HepG2 (cell line): ENCODE measurements around the gene GRPEL2. TPM values are rescaled to one million over a fixed set of nuclear protein-coding genes. Genes with fewer than 3 reads are reported as not detected.

Experiments
- ATAC-seq: fragments of 200-7000 bp; cut with Tn5 transposase; 3 replicates; pipeline ENCODE4 v1.9.1; 2020; ENCODE audit warnings: mild to moderate bottlenecking, moderate library complexity
- BruUV-seq: library from RNA; stranded (reverse); fragments of 400-500 nt; replicated peaks from 2 replicates; lab custom pipeline; 2021; lab: Mats Ljungman, UMichigan
- CTCF ChIA-PET: fragments of 300-600 bp; formaldehyde crosslinking; extraction: SDS; loops from one replicate; lab custom pipeline; 2021; ENCODE audit warnings: low total read pairs, inconsistent platforms, low intra/inter-chr PET ratio; lab: Yijun Ruan, JAX
- POLR2A ChIA-PET: fragments of 350-600 bp; sonication (Branson Sonifier 250); formaldehyde crosslinking; loops from one replicate; lab custom pipeline; 2020; ENCODE audit warnings: antibody characterized with exemption, inconsistent platforms; lab: Yijun Ruan, JAX
- DNase-seq: peaks from one replicate; pipeline ENCODE4 v3.0.0-alpha.2; 2015; ENCODE audit warnings: low spot score
- FAIRE-seq: peaks from 3 replicates; lab custom pipeline; 2011; peaks lifted over from hg19 to GRCh38; lab: Jason Lieb, UNC
- H2AFZ ChIP-seq: one replicate; pipeline ENCODE4 v1.6.1; 2011; ENCODE audit warnings: low read length, inconsistent platforms
- H3K27ac ChIP-seq: fragments of 300-600 bp; 3 replicates; pipeline ENCODE4 v1.8.0; 2011; ENCODE audit warnings: mixed run types, mild to moderate bottlenecking, mixed read lengths, low read length, inconsistent platforms; ENCODE audit not compliant: insufficient read depth; ENCODE audit errors: extremely low read length
- H3K27me3 ChIP-seq, 2 experiments: fragments of 200-600 bp in 1 of 2; 2 replicates in 1 of 2; 3 replicates in 1 of 2; pipeline versions ENCODE4 v1.6.0 to v1.8.0; 2011; ENCODE audit warnings: low read length in 2 of 2, mild to moderate bottlenecking in 2 of 2, moderate library complexity in 2 of 2, inconsistent platforms in 1 of 2; ENCODE audit not compliant: insufficient read depth in 2 of 2, control insufficient read depth in 1 of 2
- H3K36me3 ChIP-seq, 2 experiments: fragments of 200-600 bp in 1 of 2; replicated peaks in 1 of 2; 2 replicates in 1 of 2; 3 replicates in 1 of 2; pipeline versions ENCODE4 v1.5.1 to v1.8.0; 2011; ENCODE audit warnings: low read length in 2 of 2, inconsistent platforms in 1 of 2; ENCODE audit not compliant: insufficient read depth in 2 of 2, control insufficient read depth in 1 of 2
- H3K4me1 ChIP-seq: 2 replicates; pipeline ENCODE4 v1.5.1; 2012; ENCODE audit warnings: low read length, inconsistent platforms; ENCODE audit not compliant: insufficient read depth
- H3K4me2 ChIP-seq: 2 replicates; pipeline ENCODE4 v1.6.0; 2011; ENCODE audit warnings: low read depth, low read length, inconsistent platforms
- H3K4me3 ChIP-seq, 3 experiments: fragments of 200-600 bp in 1 of 3; sonication (generic), shearing (Covaris generic) in 1 of 3; replicated peaks in 1 of 3; 2 replicates each; pipeline ENCODE4 v1.5.1; 2011 to 2016; ENCODE audit warnings: low read length in 3 of 3, inconsistent platforms in 2 of 3, low read depth in 2 of 3, mild to moderate bottlenecking in 2 of 3, control low read depth in 1 of 3, mixed read lengths in 1 of 3; ENCODE audit not compliant: insufficient read depth in 1 of 3
- H3K79me2 ChIP-seq: one replicate; pipeline ENCODE4 v1.6.1; 2011; ENCODE audit warnings: low read length, inconsistent platforms; ENCODE audit not compliant: insufficient read depth
- H3K9ac ChIP-seq: 2 replicates; pipeline ENCODE4 v1.6.0; 2011; ENCODE audit warnings: mild to moderate bottlenecking, low read depth, low read length, inconsistent platforms; ENCODE audit not compliant: insufficient read depth
- H3K9me3 ChIP-seq: 2 replicates; pipeline ENCODE4 v1.5.1; 2012; ENCODE audit warnings: mild to moderate bottlenecking, low read length
- H4K20me1 ChIP-seq: 2 replicates; pipeline ENCODE4 v1.6.0; 2011; ENCODE audit warnings: inconsistent platforms, mild to moderate bottlenecking, low read length, moderate library complexity; ENCODE audit not compliant: insufficient read depth
- AKAP8 ChIP-seq: sonication (generic); formaldehyde crosslinking; IDR thresholded peaks from 2 replicates; pipeline ENCODE4 v1.5.1; 2020; ENCODE audit warnings: mild to moderate bottlenecking, missing genetic modification reagents
- FOXC1 ChIP-seq: sonication (generic); formaldehyde crosslinking; IDR thresholded peaks from 2 replicates; pipeline ENCODE4 v1.8.0; 2022; ENCODE audit warnings: mild to moderate bottlenecking, missing genetic modification reagents, borderline replicate concordance
- HMG20A ChIP-seq: IDR thresholded peaks from 2 replicates; pipeline ENCODE4 v1.6.1; 2016; ENCODE audit warnings: borderline replicate concordance
- HOXD1 ChIP-seq: sonication (generic); formaldehyde crosslinking; IDR thresholded peaks from 2 replicates; pipeline ENCODE4 v1.5.0; 2020; ENCODE audit warnings: missing genetic modification reagents
- IRF2 ChIP-seq: IDR thresholded peaks from 2 replicates; pipeline ENCODE4 v1.6.1; 2018; ENCODE audit warnings: missing genetic modification reagents, missing compliant biosample characterization
- JDP2 ChIP-seq: sonication (generic); formaldehyde crosslinking; IDR thresholded peaks from 2 replicates; pipeline ENCODE4 v1.8.1; 2022; ENCODE audit warnings: missing genetic modification reagents, borderline replicate concordance
- MTA1 ChIP-seq: sonication (generic); formaldehyde crosslinking; IDR thresholded peaks from 2 replicates; pipeline ENCODE4 v1.4.0; 2020; ENCODE audit warnings: missing genetic modification reagents, mild to moderate bottlenecking, borderline replicate concordance
- NFYC ChIP-seq: IDR thresholded peaks from 2 replicates; pipeline ENCODE4 v1.6.1; 2016; ENCODE audit warnings: missing genetic modification reagents, missing compliant biosample characterization
- SRY ChIP-seq: sonication (generic); formaldehyde crosslinking; IDR thresholded peaks from 2 replicates; pipeline ENCODE4 v1.8.0; 2022; ENCODE audit warnings: mild to moderate bottlenecking, missing genetic modification reagents
- STAT5B ChIP-seq: sonication (generic); formaldehyde crosslinking; IDR thresholded peaks from 2 replicates; pipeline ENCODE4 v1.4.0; 2020; ENCODE audit warnings: missing genetic modification reagents
- TAF15 ChIP-seq: fragments of 200-400 bp; formaldehyde crosslinking; IDR thresholded peaks from one replicate; pipeline ENCODE4 v1.6.1; 2018; ENCODE audit warnings: mild to moderate bottlenecking, low read depth, low read length; ENCODE audit not compliant: poor library complexity, severe bottlenecking
- WIZ ChIP-seq: sonication (generic); formaldehyde crosslinking; IDR thresholded peaks from 2 replicates; pipeline ENCODE4 v1.5.1; 2020; ENCODE audit warnings: mild to moderate bottlenecking, missing genetic modification reagents
- ZKSCAN5 ChIP-seq: sonication (generic); formaldehyde crosslinking; IDR thresholded peaks from 2 replicates; pipeline ENCODE4 v1.5.1; 2020; ENCODE audit warnings: mild to moderate bottlenecking, missing genetic modification reagents
- ZNF138 ChIP-seq: sonication (generic); formaldehyde crosslinking; IDR thresholded peaks from 2 replicates; pipeline ENCODE4 v1.5.0; 2020; ENCODE audit warnings: mild to moderate bottlenecking, low read depth, missing genetic modification reagents
- ZNF24 ChIP-seq: fragments of 450-650 bp; IDR thresholded peaks from 2 replicates; pipeline ENCODE4 v1.6.1; 2017; ENCODE audit warnings: antibody characterized with exemption, mild to moderate bottlenecking
- ZNF546 ChIP-seq: sonication (generic); formaldehyde crosslinking; conservative IDR thresholded peaks from 2 replicates; pipeline ENCODE4 v1.8.1; 2023; ENCODE audit warnings: mild to moderate bottlenecking, missing genetic modification reagents
- ZNF556 ChIP-seq: sonication (generic); formaldehyde crosslinking; IDR thresholded peaks from 2 replicates; pipeline ENCODE4 v1.4.0; 2020; ENCODE audit warnings: mild to moderate bottlenecking, missing genetic modification reagents, borderline replicate concordance
- ZNF747 ChIP-seq: sonication (generic); formaldehyde crosslinking; IDR thresholded peaks from 2 replicates; pipeline ENCODE4 v1.8.1; 2023; ENCODE audit warnings: missing genetic modification reagents, mild to moderate bottlenecking, borderline replicate concordance
- ZSCAN29 ChIP-seq: sonication (generic); formaldehyde crosslinking; conservative IDR thresholded peaks from 2 replicates; pipeline ENCODE4 v1.4.0; 2020; ENCODE audit warnings: mild to moderate bottlenecking, missing genetic modification reagents
- WGBS: methylation state at CpG from one replicate; pipeline ENCODE4 v1.1.6; 2017; ENCODE audit warnings: low lambda C conversion rate; 5-methylcytosine and 5-hydroxymethylcytosine counted together
- in situ Hi-C: cut with HindIII; loops from 2 replicates; pipeline ENCODE4 v1.10.0; 2017; ENCODE audit warnings: low pct_unique_long_range_greater_than_20kb; ENCODE audit not compliant: extremely low pct_ligation_motif_present
- intact Hi-C: fragments of 100-400 bp; cut with micrococcal nuclease; formaldehyde crosslinking; loops from one replicate; pipeline ENCODE4 v1.10.0; 2022; ENCODE audit not compliant: unreplicated experiment
- polyA plus RNA-seq, 8 experiments: library from polyadenylated mRNA; depleted of rRNA in 3 of 8; stranded (reverse) in 7 of 8; unstranded in 1 of 8; fragments of >200 nt; fragmentation: Illumina TruSeq in 4 of 8; extraction: Trizol in 4 of 8; gene quantifications; 2 replicates each; pipeline versions ENCODE4 v1.2.1 to v1.2.3, GENCODE V29; 2011 to 2016; ENCODE audit warnings: low read depth in 4 of 8, missing spikeins in 1 of 8, mixed read lengths in 1 of 8; ENCODE audit not compliant: insufficient read depth in 1 of 8
- total RNA-seq, 5 experiments: library from RNA; depleted of rRNA; stranded (reverse); fragments of >200 nt; fragmentation: Illumina TruSeq; extraction: Trizol; gene quantifications; 2 replicates each; pipeline ENCODE4 v1.2.3, GENCODE V29; 2016; ENCODE audit warnings: low read depth in 1 of 5
- TF ChIP-seq, protein P1 (sequence below): sonication (generic); formaldehyde crosslinking; IDR thresholded peaks from 2 replicates; pipeline ENCODE4 v1.4.0; 2020; ENCODE audit warnings: missing genetic modification reagents
- TF ChIP-seq, protein P2 (sequence below): sonication (generic); formaldehyde crosslinking; IDR thresholded peaks from 2 replicates; pipeline ENCODE4 v1.4.0; 2020; ENCODE audit warnings: missing genetic modification reagents
- TF ChIP-seq, protein P3 (sequence below), 2 experiments: fragments of 450-650 bp in 1 of 2; sonication (generic) in 1 of 2; formaldehyde crosslinking; IDR thresholded peaks; 2 replicates each; pipeline versions ENCODE4 v1.5.0 to v1.8.0; 2020 to 2022; ENCODE audit warnings: mild to moderate bottlenecking in 1 of 2, missing genetic modification reagents in 1 of 2
- TF ChIP-seq, protein P4 (sequence below): sonication (generic); formaldehyde crosslinking; IDR thresholded peaks from 2 replicates; pipeline ENCODE4 v1.5.0; 2020; ENCODE audit warnings: missing genetic modification reagents

The GRPEL2 gene
- total and polyA plus RNA-seq, 2 of the 13 experiments (the other 11 are each of a cell fraction or from before 2014, with no cell fraction given): 13.1 to 16.6 TPM

DNA sequence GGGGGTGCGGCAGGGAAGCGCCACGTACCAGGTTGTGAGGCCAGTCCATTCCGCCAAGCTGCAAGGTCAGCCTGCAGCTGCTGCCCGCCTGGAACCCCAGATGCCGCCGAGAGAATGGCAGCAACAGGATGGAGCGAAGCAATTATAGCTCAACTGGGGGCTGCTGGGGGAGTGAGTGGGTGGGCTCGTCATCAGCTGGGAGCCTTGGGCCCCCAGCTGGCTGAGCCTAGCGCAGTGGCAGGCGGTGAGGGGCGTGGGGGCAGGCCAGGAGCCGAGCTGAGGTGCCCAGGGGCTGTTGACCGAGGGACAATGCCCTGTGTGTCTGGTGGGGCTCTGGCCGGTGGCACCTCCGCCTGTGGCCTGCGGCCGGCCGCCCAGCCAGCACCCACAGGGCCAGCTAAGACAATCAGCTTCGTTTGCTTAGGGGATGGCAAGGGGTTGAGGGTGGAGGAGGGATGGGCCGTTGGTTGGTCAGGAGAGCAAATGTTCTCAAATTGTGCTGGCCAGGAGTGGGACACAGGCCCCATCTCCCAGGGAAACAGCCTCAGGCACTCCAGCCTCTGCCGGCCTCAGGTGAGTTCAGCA lies 34.0 kb downstream of the GRPEL2 start, which contains the start of gene IL17B:
IL17B (minus strand) TSS at position 116 of the 585 bp plus-strand sequence; CDS start at position 49, 67 bp downstream.
- no peaks in the 10 kb centered on the region for H3K36me3 ChIP-seq
- H3K27me3 ChIP-seq: peaks cover 0 to 3% of the 10 kb centered on the region in 2 experiments; a peak in 1 of 5 replicates
- in situ Hi-C loops (no loop called here), intact Hi-C loops (no loop called here)
- H4K20me1 ChIP-seq: no peaks in the 10 kb centered on the region
- peak within 1 kb of the TSS in 2 of 3 experiments; percentile 24 to 49; a peak in 5 of 6 replicates for H3K4me3 ChIP-seq
- FAIRE-seq (no peak), DNase-seq (no peak), ATAC-seq (peak; percentile 14)
- peaks cover 57% of the 10 kb centered on the region for H3K4me1 ChIP-seq
- H2AFZ ChIP-seq: no peak within 1 kb of the TSS
- peak within 1 kb of the TSS; percentile 5 for H3K27ac ChIP-seq
- BruUV-seq: no TSS peak
- 47% methylated on average over 12 of the region's 22 CpGs for WGBS
- ChIA-PET POLR2A (interaction anchor here (1.1 to 2.0 kb wide), 3 partner anchors 12 to 59 kb away, joined by 3 to 7 read pairs (median 5); partner anchors contain the start of gene GRPEL2), CTCF (no interaction called here)
- H3K4me2 ChIP-seq: peak within 1 kb of the TSS; percentile 63
- no peaks in the 10 kb centered on the region for H3K79me2 ChIP-seq
- peak within 1 kb of the TSS; percentile 25 for H3K9ac ChIP-seq
- no peaks in the 10 kb centered on the region for H3K9me3 ChIP-seq
- TF ChIP-seq STAT5B (CRISPR knock-in tag) (no peak), ZNF556 (CRISPR knock-in tag) (0 out of 2 replicates have a peak, but pooled peaks have one; percentile 25), JDP2 (CRISPR knock-in tag) (no peak), ZSCAN29 (no peak), MTA1 (peak; percentile 47; the same call in 1 of the 2 replicates), AKAP8 (no peak), FOXC1 (no peak), ZKSCAN5 (no peak), ZNF546 (CRISPR knock-in tag) (no peak), WIZ (CRISPR knock-in tag) (no peak), SRY (CRISPR knock-in tag) (no peak), ZNF24 (no peak), TAF15 (no peak), HMG20A (no peak), IRF2 (CRISPR knock-in tag) (no peak), ZNF138 (CRISPR knock-in tag) (no peak), ZNF747 (CRISPR knock-in tag) (no peak), HOXD1 (no peak), NFYC (no peak)
- TF ChIP-seq, protein P1, sequence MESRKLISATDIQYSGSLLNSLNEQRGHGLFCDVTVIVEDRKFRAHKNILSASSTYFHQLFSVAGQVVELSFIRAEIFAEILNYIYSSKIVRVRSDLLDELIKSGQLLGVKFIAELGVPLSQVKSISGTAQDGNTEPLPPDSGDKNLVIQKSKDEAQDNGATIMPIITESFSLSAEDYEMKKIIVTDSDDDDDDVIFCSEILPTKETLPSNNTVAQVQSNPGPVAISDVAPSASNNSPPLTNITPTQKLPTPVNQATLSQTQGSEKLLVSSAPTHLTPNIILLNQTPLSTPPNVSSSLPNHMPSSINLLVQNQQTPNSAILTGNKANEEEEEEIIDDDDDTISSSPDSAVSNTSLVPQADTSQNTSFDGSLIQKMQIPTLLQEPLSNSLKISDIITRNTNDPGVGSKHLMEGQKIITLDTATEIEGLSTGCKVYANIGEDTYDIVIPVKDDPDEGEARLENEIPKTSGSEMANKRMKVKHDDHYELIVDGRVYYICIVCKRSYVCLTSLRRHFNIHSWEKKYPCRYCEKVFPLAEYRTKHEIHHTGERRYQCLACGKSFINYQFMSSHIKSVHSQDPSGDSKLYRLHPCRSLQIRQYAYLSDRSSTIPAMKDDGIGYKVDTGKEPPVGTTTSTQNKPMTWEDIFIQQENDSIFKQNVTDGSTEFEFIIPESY (CRISPR knock-in tag): peak; percentile 93
- TF ChIP-seq, protein P2, sequence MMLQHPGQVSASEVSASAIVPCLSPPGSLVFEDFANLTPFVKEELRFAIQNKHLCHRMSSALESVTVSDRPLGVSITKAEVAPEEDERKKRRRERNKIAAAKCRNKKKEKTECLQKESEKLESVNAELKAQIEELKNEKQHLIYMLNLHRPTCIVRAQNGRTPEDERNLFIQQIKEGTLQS (CRISPR knock-in tag): no peak
- TF ChIP-seq, protein P3, sequence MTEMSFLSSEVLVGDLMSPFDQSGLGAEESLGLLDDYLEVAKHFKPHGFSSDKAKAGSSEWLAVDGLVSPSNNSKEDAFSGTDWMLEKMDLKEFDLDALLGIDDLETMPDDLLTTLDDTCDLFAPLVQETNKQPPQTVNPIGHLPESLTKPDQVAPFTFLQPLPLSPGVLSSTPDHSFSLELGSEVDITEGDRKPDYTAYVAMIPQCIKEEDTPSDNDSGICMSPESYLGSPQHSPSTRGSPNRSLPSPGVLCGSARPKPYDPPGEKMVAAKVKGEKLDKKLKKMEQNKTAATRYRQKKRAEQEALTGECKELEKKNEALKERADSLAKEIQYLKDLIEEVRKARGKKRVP (CRISPR knock-in tag; IDR thresholded peaks at IDR 0.05): no peak
- TF ChIP-seq, protein P4, sequence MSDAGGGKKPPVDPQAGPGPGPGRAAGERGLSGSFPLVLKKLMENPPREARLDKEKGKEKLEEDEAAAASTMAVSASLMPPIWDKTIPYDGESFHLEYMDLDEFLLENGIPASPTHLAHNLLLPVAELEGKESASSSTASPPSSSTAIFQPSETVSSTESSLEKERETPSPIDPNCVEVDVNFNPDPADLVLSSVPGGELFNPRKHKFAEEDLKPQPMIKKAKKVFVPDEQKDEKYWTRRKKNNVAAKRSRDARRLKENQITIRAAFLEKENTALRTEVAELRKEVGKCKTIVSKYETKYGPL: no peak
